ENCODE data around the gene ZDBF2. TPM values are rescaled to one million over a fixed set of nuclear protein-coding genes. Genes with fewer than 3 reads are reported as not detected.

Gene ZDBF2
- 10.4 and 10.9 TPM in 2 replicates for total RNA-seq

GRCh38 chr2:206274434-206275311 lies at the start of gene ZDBF2:
TSS of gene ZDBF2 (plus strand) at chr2:206274663. CDS start at chr2:206281850, 7,187 bp downstream.

Other genes starting within 250 kb of the ZDBF2 start
- gene INO80D, start 188.5 kb upstream of the ZDBF2 start, total RNA-seq, result 5.3 and 7.3 TPM in 2 replicates
- gene NDUFS1, start 115.2 kb upstream of the ZDBF2 start, total RNA-seq, result 130 and 135 TPM in 2 replicates
- gene EEF1B2, start 114.8 kb upstream of the ZDBF2 start, total RNA-seq, result 808 and 933 TPM in 2 replicates
- gene ADAM23, start 168.9 kb downstream of the ZDBF2 start, total RNA-seq, result 4.6 and 7.7 TPM in 2 replicates

Measured in aortic smooth muscle cell (primary cell).